ENCODE results near the gene COX7A2.

DNA sequence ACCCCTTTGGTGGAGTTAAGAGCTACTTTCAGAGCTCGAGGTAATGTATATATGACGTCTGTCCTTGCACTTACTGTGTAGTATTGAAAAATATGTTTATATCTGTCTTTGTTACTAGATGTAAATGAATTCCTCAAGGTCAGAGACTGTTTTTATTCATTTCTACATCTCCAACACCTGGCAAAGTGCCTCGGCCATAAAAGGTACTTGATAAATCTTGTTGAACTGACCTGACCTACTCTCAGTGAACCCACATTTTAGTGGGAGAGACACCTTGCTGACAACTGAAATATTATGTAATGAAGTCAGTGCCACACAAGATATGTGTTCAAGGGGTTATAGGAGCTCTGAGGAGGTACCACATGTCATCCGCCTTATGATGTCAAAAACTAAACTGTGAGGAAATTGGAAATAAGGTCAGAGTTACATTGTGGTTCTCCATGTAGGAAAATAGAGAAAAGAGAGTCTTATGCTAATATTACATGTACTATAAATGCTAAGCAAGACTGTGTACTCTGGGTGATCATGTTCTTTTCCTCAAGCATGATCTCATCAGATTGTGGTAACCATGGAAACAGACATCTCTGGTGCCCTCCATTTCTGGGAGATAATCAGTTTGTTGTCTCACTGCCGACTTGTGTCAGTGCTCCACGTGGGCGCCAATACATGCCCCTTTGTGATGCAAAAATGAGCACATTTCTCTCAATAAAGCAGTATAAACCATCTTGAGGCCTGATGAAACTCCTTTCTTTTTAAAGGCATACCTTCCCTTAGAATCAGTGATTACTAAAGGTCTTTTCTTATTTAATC is 46.7 kb upstream of the COX7A2 start:
- no peak for TF ChIP-seq EZH2 (IDR thresholded peaks at IDR 0.05; ENCODE audit: low read depth)
- TF ChIP-seq, protein P1, sequence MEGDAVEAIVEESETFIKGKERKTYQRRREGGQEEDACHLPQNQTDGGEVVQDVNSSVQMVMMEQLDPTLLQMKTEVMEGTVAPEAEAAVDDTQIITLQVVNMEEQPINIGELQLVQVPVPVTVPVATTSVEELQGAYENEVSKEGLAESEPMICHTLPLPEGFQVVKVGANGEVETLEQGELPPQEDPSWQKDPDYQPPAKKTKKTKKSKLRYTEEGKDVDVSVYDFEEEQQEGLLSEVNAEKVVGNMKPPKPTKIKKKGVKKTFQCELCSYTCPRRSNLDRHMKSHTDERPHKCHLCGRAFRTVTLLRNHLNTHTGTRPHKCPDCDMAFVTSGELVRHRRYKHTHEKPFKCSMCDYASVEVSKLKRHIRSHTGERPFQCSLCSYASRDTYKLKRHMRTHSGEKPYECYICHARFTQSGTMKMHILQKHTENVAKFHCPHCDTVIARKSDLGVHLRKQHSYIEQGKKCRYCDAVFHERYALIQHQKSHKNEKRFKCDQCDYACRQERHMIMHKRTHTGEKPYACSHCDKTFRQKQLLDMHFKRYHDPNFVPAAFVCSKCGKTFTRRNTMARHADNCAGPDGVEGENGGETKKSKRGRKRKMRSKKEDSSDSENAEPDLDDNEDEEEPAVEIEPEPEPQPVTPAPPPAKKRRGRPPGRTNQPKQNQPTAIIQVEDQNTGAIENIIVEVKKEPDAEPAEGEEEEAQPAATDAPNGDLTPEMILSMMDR (conservative IDR thresholded peaks at IDR 0.05) = no peak
